Thyroid gland (tissue), 4 donors: ENCODE data around the gene CAMTA1. TPM values are rescaled to one million over a fixed set of nuclear protein-coding genes. Genes with fewer than 3 reads are reported as not detected.
"Not testable (repeated sequence)": the region's sequence is repeated elsewhere in the genome, so short reads cannot be mapped to it uniquely, and the experiment has no call there.

ENCODE experiments used
- DNase-seq, 2 donors: peaks; one replicate each; pipeline ENCODE4 v3.0.0-alpha.2; 2019
- H3K27ac ChIP-seq, 3 donors: fragments of 200-600 bp; sonication (generic); 1 replicate in 2 of 3; 2 replicates in 1 of 3; pipeline ENCODE4 v1.5.1; 2016 to 2019; ENCODE audit warnings: mild to moderate bottlenecking in 1 of 3, moderate library complexity in 1 of 3
- H3K27me3 ChIP-seq: fragments of 200-600 bp; sonication (generic); one replicate; pipeline ENCODE4 v1.5.1; 2019
- H3K36me3 ChIP-seq, 2 donors: fragments of 200-600 bp; sonication (generic); one replicate each; pipeline ENCODE4 v1.5.1; 2016 to 2019
- H3K4me1 ChIP-seq, 2 donors: fragments of 200-600 bp; sonication (generic); one replicate each; pipeline ENCODE4 v1.5.1; 2017 to 2019
- H3K4me3 ChIP-seq, 3 donors: fragments of 200-600 bp; sonication (generic); replicated peaks in 1 of 3; 1 replicate in 2 of 3; 2 replicates in 1 of 3; pipeline ENCODE4 v1.5.1; 2016; ENCODE audit warnings: mild to moderate bottlenecking in 1 of 3
- H3K9me3 ChIP-seq: fragments of 200-600 bp; sonication (generic); one replicate; pipeline ENCODE4 v1.5.1; 2017
- CTCF ChIP-seq, 6 experiments: fragments of 200-600 bp in 3 of 6; fragments of 450-650 bp in 3 of 6; sonication (generic) in 3 of 6; IDR thresholded peaks; one replicate each; pipeline ENCODE4 v1.5.1; 2016 to 2019; ENCODE audit warnings: antibody characterized with exemption in 6 of 6, mild to moderate bottlenecking in 2 of 6, inconsistent platforms in 1 of 6, moderate library complexity in 1 of 6
- POLR2A ChIP-seq, 2 donors: fragments of 450-650 bp; IDR thresholded peaks; one replicate each; pipeline ENCODE4 v1.6.1; 2017; ENCODE audit warnings: antibody characterized with exemption in 2 of 2, mild to moderate bottlenecking in 2 of 2, moderate library complexity in 1 of 2
- WGBS, 2 donors: methylation state at CpG; one replicate each; pipeline ENCODE4 v1.1.5; 2017; 5-methylcytosine and 5-hydroxymethylcytosine counted together
- intact Hi-C: fragments of 100-400 bp; cut with DNase I; formaldehyde crosslinking; loops from one replicate; pipeline ENCODE4 v1.15.1; 2023
- total RNA-seq, 4 donors: library from RNA; depleted of rRNA; stranded (reverse); fragments of >200 nt; gene quantifications; one replicate each; pipeline ENCODE4 v1.2.3, GENCODE V29; 2016

CAMTA1 gene
- total RNA-seq, 4 donors from 2014 or later = 63.9 to 124 (median 101) TPM

- intact Hi-C loops = no loop called here
- H3K27ac ChIP-seq = no peak overlapping the region
- no peaks in the 10 kb centered on the region for H3K27me3 ChIP-seq
- TF ChIP-seq POLR2A (IDR thresholded peaks at IDR 0.05) = no peak
- H3K4me1 ChIP-seq = peaks cover 10 to 22% of the 10 kb centered on the region in 2 donors
- WGBS, 2 donors = 89% methylated on average over 9 of the region's 9 CpGs
- no peak overlapping the region for H3K4me3 ChIP-seq
- H3K9me3 ChIP-seq = no peaks in the 10 kb centered on the region
- H3K36me3 ChIP-seq = no peaks in the 10 kb centered on the region
- DNase-seq = no peak
These were observed 590.8 kb downstream of the CAMTA1 start for GRCh38 chr1:7375781-7376660.

- H3K4me1 ChIP-seq = peaks cover 10 to 22% of the 10 kb centered on the region in 2 donors
- DNase-seq = no peak
- no peaks in the 10 kb centered on the region for H3K36me3 ChIP-seq
- H3K27ac ChIP-seq = no peak overlapping the region
- H3K9me3 ChIP-seq = no peaks in the 10 kb centered on the region
- intact Hi-C loops = no loop called here
- TF ChIP-seq POLR2A (IDR thresholded peaks at IDR 0.05) (no peak), CTCF (IDR thresholded peaks at IDR 0.05) (no peak)
- WGBS, 2 donors = 96 to 98% methylated on average over 4 of the region's 4 CpGs
- no peak overlapping the region for H3K4me3 ChIP-seq
- H3K27me3 ChIP-seq = no peaks in the 10 kb centered on the region
These were observed 591.4 kb downstream of the CAMTA1 start for GRCh38 chr1:7376676-7377075.

- intact Hi-C loops = no loop called here
- no peaks in the 10 kb centered on the region for H3K36me3 ChIP-seq
- no peaks in the 10 kb centered on the region for H3K27me3 ChIP-seq
- no peaks in the 10 kb centered on the region for H3K9me3 ChIP-seq
- H3K4me3 ChIP-seq = no peak overlapping the region
- TF ChIP-seq POLR2A (IDR thresholded peaks at IDR 0.05) = no peak
- no peak for TF ChIP-seq CTCF (IDR thresholded peaks at IDR 0.05)
- H3K4me1 ChIP-seq = peaks cover 10 to 22% of the 10 kb centered on the region in 2 donors
- H3K27ac ChIP-seq = peak overlapping the region in 1 of 3 donors; percentile 87
- peak in 1 of 2 donors; percentile 22 for DNase-seq
- whole genome bisulfite sequencing, 2 donors = 82 to 84% methylated on average over 14 of the region's 14 CpGs
These were observed 593.3 kb downstream of the CAMTA1 start for GRCh38 chr1:7378346-7379130.

- no peak overlapping the region for H3K4me3 ChIP-seq
- no peaks in the 10 kb centered on the region for H3K36me3 ChIP-seq
- intact Hi-C loops = no loop called here
- no peaks in the 10 kb centered on the region for H3K27me3 ChIP-seq
- peak; percentile 49 to 67 for DNase-seq
- WGBS, 2 donors = 6 to 13% methylated on average over 18 of the region's 18 CpGs
- no peaks in the 10 kb centered on the region for H3K9me3 ChIP-seq
- peak overlapping the region; percentile 27 to 87 (median 55) for H3K27ac ChIP-seq
- TF ChIP-seq POLR2A (IDR thresholded peaks at IDR 0.05) (peak in 1 of 2 donors; percentile 19), CTCF (IDR thresholded peaks at IDR 0.05) (no peak)
- peaks cover 10 to 22% of the 10 kb centered on the region in 2 donors for H3K4me1 ChIP-seq
These were observed 594.3 kb downstream of the CAMTA1 start for GRCh38 chr1:7379441-7379971.

GRCh38 chr1:7380068-7380467 is 594.8 kb downstream of the CAMTA1 start:
- 87 to 93% methylated on average over 9 of the region's 9 CpGs for WGBS, 2 donors
- H3K9me3 ChIP-seq, H3K27me3 ChIP-seq, H3K36me3 ChIP-seq, H3K4me3 ChIP-seq, DNase-seq, intact Hi-C loops: not testable (repeated sequence)
- peak overlapping the region in 2 of 3 donors; percentile 55 to 87 for H3K27ac ChIP-seq
- peaks cover 10 to 25% of the 10 kb centered on the region in 2 donors for H3K4me1 ChIP-seq
